ENCODE measurements around the gene UROS.

Gene UROS

DNA sequence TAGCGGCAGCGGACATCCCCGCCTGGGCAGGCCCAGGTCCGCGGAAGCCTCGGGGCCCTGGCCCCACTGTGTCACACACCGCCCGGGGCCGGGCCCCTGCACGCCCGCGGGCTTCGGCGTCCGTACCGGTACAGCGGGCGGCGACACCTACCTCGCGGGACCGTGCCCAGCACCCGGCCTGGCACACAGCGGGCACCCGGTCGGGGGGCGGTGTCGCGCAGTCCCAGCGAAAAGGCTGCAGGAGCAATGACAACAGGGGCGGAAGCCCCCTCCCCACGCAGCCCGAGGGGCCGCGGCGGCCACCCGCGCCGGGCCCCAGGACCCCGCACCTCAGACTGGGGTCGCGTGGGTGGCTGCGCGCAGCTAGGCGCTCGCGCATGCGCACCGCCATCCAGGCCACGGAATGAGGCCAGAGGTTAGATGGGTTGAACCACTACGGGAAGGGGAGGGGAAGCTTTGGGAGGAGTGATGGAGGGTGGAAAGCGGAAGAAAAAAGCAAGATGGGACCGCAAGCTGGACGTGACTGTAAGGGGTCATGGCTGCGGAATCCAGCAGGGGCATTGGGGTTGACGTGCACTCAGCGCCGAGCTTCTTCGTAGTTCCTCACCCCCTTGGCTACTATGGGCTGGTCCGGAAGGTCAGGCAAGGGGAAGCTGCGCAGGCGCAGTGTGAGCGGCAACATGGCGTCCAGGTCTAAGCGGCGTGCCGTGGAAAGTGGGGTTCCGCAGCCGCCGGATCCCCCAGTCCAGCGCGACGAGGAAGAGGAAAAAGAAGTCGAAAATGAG lies at the start of gene UROS, which contains the start of gene BCCIP:
Gene UROS (minus strand): TSS at position 381 of the 785 bp plus-strand sequence. CDS start 6,759 bp downstream, outside the sequence.
Gene BCCIP (plus strand): TSS at position 669 of the 785 bp plus-strand sequence. CDS start 12 bp downstream, at position 681.
- peak; percentile 88 for DNase-seq (ENCODE audit: low read depth)
- peak within 1 kb of the TSS; percentile 89 for H3K4me3 ChIP-seq (ENCODE audit: control insufficient read depth, low read depth, low read length)
- TF ChIP-seq CTCF (conservative IDR thresholded peaks at IDR 0.05; ENCODE audit: control insufficient read depth, insufficient read depth, low read depth, low read length), result no peak

GRCh38 chr10:125871338-125871737 lies 48.3 kb upstream of the UROS start:
- H3K4me3 ChIP-seq (ENCODE audit: control insufficient read depth, low read depth, low read length), result no peak overlapping the region
- no peak for TF ChIP-seq CTCF (conservative IDR thresholded peaks at IDR 0.05; ENCODE audit: control insufficient read depth, insufficient read depth, low read depth, low read length)
- DNase-seq (ENCODE audit: low read depth), result no peak

- peak; percentile 64 for DNase-seq (ENCODE audit: low read depth)
- no peak overlapping the region for H3K4me3 ChIP-seq (ENCODE audit: control insufficient read depth, low read depth, low read length)
- TF ChIP-seq CTCF (conservative IDR thresholded peaks at IDR 0.05; ENCODE audit: control insufficient read depth, insufficient read depth, low read depth, low read length), result peak; percentile 83
Measured at GRCh38 chr10:125868372-125868975, 45.4 kb upstream of the UROS start.

DNA sequence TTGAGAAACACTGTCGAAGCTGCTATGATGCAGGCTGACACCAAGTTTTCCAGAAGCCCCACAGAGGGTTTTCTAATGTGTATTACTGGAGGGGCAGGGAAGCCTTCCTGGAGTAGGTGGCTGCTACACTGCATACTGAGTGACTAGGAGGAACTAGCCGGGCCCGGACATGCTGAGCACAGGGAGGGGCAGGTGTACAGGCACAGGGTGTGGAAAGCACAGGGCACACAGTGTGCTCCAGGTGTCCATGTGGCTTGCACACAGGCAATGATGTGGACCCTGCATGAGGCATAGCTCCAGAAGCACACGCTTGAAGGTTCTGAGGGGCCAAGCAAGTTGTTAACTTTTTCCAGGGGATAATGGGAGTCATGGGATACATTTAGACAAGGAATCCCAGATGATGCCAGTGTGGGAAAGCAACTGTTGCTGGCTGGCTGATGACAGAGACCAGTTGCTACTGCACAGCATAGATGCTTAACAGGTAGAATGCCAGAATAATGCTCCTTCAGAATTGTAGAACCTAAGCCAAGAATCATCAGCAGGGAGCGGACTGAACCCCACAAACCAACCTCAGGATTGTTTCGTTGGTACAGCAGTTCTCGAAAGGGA lies 43.5 kb upstream of the UROS start:
- DNase-seq (ENCODE audit: low read depth), result no peak
- TF ChIP-seq CTCF (conservative IDR thresholded peaks at IDR 0.05; ENCODE audit: control insufficient read depth, insufficient read depth, low read depth, low read length), result no peak
- H3K4me3 ChIP-seq (ENCODE audit: control insufficient read depth, low read depth, low read length), result no peak overlapping the region

GRCh38 chr10:125865120-125865519 lies 42.1 kb upstream of the UROS start:
- no peak overlapping the region for H3K4me3 ChIP-seq (ENCODE audit: control insufficient read depth, low read depth, low read length)
- no peak for DNase-seq (ENCODE audit: low read depth)
- TF ChIP-seq CTCF (conservative IDR thresholded peaks at IDR 0.05; ENCODE audit: control insufficient read depth, insufficient read depth, low read depth, low read length), result no peak

DNA sequence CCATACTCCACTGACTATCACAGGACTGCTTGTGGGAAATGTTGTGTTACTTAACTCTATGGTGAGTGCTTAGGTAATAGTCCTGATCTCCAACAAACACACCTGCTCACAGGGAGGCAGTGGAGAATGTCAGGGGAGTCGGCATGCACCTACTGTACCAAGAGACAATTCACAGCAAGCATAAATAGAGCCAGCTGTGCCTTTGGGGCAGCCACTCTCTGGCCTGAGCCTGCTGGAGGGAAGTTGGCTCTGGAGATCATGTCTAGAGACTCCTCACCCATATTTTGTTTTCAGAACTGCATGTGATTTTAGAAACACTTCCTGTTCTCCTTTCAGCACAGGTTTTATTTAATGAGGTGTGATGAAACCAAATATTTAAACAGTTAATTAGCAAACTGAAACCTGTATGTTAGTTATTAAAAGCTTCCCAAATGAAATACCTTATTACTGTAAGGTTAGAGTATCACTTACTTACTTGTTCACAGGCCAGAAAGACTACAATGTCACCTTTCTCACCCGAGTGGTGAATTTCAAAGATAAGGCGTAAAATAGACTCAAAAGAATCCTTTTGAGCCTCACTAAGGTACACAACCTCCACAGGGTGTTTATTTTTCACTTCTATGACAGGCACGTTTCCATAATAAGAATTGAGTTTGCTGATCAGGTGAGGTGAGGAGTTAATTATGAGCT lies 36.2 kb upstream of the UROS start:
- no peak for TF ChIP-seq CTCF (conservative IDR thresholded peaks at IDR 0.05; ENCODE audit: control insufficient read depth, insufficient read depth, low read depth, low read length)
- H3K4me3 ChIP-seq (ENCODE audit: control insufficient read depth, low read depth, low read length), result no peak overlapping the region
- no peak for DNase-seq (ENCODE audit: low read depth)

Measured in fibroblast of mammary gland (primary cell).